Measurements from ENCODE around the gene SH3GL1. TPM values are rescaled to one million over a fixed set of nuclear protein-coding genes. Genes with fewer than 3 reads are reported as not detected.

SH3GL1 gene
- total and polyA plus RNA-seq, 2 experiments from 2014 or later = 73.1 to 89.5 TPM

GRCh38 chr19:4396949-4397783 lies 3.2 kb downstream of the SH3GL1 start:
- no peaks in the 10 kb centered on the region for H3K9me2 ChIP-seq (ENCODE audit: insufficient read depth)
- DNase-seq (ENCODE audit: low spot score) (no peak), ATAC-seq (no peak)
- no peak overlapping the region for H2AFZ ChIP-seq
- H3K4me2 ChIP-seq = no peak overlapping the region
- no peak overlapping the region for H3K4me3 ChIP-seq
- peak overlapping the region; percentile 50; the same call in 1 of the 2 replicates for H3K27ac ChIP-seq (ENCODE audit: low read depth)
- H3K4me3 Mint-ChIP-seq = peak overlapping the region; percentile 3; the same call in 1 of the 3 replicates
- TF ChIP-seq JUNB (IDR thresholded peaks at IDR 0.05; ENCODE audit: unreplicated experiment) (no peak), EZH2phosphoT487 (IDR thresholded peaks at IDR 0.05; ENCODE audit: unreplicated experiment) (no peak)
- peaks cover 43% of the 10 kb centered on the region for H3K4me1 Mint-ChIP-seq
- peaks cover 8% of the 10 kb centered on the region for H3K27me3 Mint-ChIP-seq (ENCODE audit: insufficient read depth, low read depth, poor library complexity)
- no peaks in the 10 kb centered on the region for H3K27me3 ChIP-seq (ENCODE audit: insufficient read depth)
- H3K79me2 ChIP-seq (replicated peaks; ENCODE audit: insufficient read depth) = peaks cover 88% of the 10 kb centered on the region
- H3K36me3 ChIP-seq (ENCODE audit: insufficient read depth) = peaks cover 17% of the 10 kb centered on the region; the same call in 1 of the 2 replicates
- H3K36me3 Mint-ChIP-seq (ENCODE audit: low read depth) = peaks cover 25% of the 10 kb centered on the region
- H3K9me3 Mint-ChIP-seq = no peaks in the 10 kb centered on the region
- no peak overlapping the region for H3K27ac Mint-ChIP-seq
- peaks cover 71% of the 10 kb centered on the region for H4K20me1 ChIP-seq (replicated peaks; ENCODE audit: insufficient read depth)
- H3F3A ChIP-seq (replicated peaks; ENCODE audit: low read depth) = peaks cover 5% of the 10 kb centered on the region; the same call in 1 of the 2 replicates
- peaks cover 19% of the 10 kb centered on the region for H3K4me1 ChIP-seq (ENCODE audit: insufficient read depth)

DNA sequence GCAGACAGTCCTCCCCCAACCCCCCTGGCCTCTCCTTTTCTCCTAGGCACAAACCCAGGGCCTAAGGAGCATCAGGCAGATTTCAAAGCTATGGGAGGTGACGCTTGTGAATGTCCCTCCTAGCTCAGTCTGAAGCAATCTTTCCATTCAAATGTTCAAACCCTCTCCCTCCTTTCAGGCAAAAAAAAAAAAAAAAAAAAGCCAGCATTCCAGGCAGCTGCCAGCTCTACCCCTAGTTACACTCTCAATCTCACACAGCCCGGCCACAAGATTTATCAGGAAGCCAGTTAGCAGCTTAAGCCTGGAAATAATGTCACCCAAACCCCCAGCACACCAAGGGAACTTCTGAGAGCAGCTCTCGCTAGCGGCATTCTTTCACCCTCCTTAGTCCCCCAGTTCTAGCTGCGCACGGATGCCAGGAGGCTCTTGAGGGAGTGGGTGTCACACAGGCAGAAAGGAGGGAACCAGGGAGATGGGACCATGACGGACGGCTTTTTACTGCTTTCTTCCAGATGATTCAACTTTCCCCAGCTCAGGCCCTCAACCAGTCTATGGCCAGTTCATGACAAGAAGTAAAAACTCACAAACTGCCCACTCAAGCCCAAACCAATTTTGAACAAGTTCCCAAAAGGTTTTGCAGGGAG lies 6.3 kb downstream of the SH3GL1 start:
- Mint-ChIP-seq H3K27ac (peak overlapping the region; percentile 8), H3K4me1 (peaks cover 55% of the 10 kb centered on the region), H3K9me3 (no peaks in the 10 kb centered on the region), H3K36me3 (ENCODE audit: low read depth) (peaks cover 25% of the 10 kb centered on the region), H3K4me3 (no peak overlapping the region; the same call in 2 of the 3 replicates), H3K27me3 (ENCODE audit: insufficient read depth, low read depth, poor library complexity) (peaks cover 17% of the 10 kb centered on the region)
- Histone ChIP-seq H3K36me3 (ENCODE audit: insufficient read depth) (peaks cover 17% of the 10 kb centered on the region; the same call in 1 of the 2 replicates), H3K9me2 (ENCODE audit: insufficient read depth) (no peaks in the 10 kb centered on the region), H3K79me2 (replicated peaks; ENCODE audit: insufficient read depth) (peaks cover 97% of the 10 kb centered on the region), H3K4me3 (no peak overlapping the region), H4K20me1 (replicated peaks; ENCODE audit: insufficient read depth) (peaks cover 91% of the 10 kb centered on the region), H2AFZ (no peak overlapping the region), H3K4me1 (ENCODE audit: insufficient read depth) (peaks cover 29% of the 10 kb centered on the region), H3F3A (replicated peaks; ENCODE audit: low read depth) (peaks cover 10% of the 10 kb centered on the region; the same call in 1 of the 2 replicates), H3K4me2 (0 out of 2 replicates have a peak overlapping the region, but pooled peaks have one; percentile 14), H3K27ac (ENCODE audit: low read depth) (peak overlapping the region; percentile 63; the same call in 1 of the 2 replicates), H3K27me3 (ENCODE audit: insufficient read depth) (no peaks in the 10 kb centered on the region)
- DNase-seq (ENCODE audit: low spot score) = no peak
- no peak for ATAC-seq
- TF ChIP-seq ETS1 (IDR thresholded peaks at IDR 0.05) = no peak
- no peak for TF ChIP-seq NANOG (IDR thresholded peaks at IDR 0.05; ENCODE audit: borderline replicate concordance)
- no peak for TF ChIP-seq EZH2phosphoT487 (IDR thresholded peaks at IDR 0.05; ENCODE audit: unreplicated experiment)
- no peak for TF ChIP-seq ZNF331 (CRISPR knock-in tag; IDR thresholded peaks at IDR 0.05; ENCODE audit: low read depth)
- no peak for TF ChIP-seq CTCF (conservative IDR thresholded peaks at IDR 0.05; ENCODE audit: low read depth in 2 of 2)
- TF ChIP-seq, protein P1, sequence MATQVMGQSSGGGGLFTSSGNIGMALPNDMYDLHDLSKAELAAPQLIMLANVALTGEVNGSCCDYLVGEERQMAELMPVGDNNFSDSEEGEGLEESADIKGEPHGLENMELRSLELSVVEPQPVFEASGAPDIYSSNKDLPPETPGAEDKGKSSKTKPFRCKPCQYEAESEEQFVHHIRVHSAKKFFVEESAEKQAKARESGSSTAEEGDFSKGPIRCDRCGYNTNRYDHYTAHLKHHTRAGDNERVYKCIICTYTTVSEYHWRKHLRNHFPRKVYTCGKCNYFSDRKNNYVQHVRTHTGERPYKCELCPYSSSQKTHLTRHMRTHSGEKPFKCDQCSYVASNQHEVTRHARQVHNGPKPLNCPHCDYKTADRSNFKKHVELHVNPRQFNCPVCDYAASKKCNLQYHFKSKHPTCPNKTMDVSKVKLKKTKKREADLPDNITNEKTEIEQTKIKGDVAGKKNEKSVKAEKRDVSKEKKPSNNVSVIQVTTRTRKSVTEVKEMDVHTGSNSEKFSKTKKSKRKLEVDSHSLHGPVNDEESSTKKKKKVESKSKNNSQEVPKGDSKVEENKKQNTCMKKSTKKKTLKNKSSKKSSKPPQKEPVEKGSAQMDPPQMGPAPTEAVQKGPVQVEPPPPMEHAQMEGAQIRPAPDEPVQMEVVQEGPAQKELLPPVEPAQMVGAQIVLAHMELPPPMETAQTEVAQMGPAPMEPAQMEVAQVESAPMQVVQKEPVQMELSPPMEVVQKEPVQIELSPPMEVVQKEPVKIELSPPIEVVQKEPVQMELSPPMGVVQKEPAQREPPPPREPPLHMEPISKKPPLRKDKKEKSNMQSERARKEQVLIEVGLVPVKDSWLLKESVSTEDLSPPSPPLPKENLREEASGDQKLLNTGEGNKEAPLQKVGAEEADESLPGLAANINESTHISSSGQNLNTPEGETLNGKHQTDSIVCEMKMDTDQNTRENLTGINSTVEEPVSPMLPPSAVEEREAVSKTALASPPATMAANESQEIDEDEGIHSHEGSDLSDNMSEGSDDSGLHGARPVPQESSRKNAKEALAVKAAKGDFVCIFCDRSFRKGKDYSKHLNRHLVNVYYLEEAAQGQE (IDR thresholded peaks at IDR 0.05; ENCODE audit: unreplicated experiment) = no peak
- TF ChIP-seq JUNB (IDR thresholded peaks at IDR 0.05; ENCODE audit: unreplicated experiment) = no peak
- TF ChIP-seq CREB1 (CRISPR knock-in tag; IDR thresholded peaks at IDR 0.05; ENCODE audit: low read depth) = no peak
